Body of pancreas (tissue), 4 donors: Measurements from ENCODE around the gene CCDC66.

ENCODE experiments used
- POLR2A ChIP-seq, 3 donors: fragments of 450-650 bp; IDR thresholded peaks; one replicate each; pipeline ENCODE4 v1.6.1; 2016; ENCODE audit warnings: antibody characterized with exemption in 3 of 3, mild to moderate bottlenecking in 2 of 3
- TF ChIP-seq, protein P1 (sequence below), 7 experiments: fragments of 450-650 bp in 4 of 7; fragments of 200-600 bp in 3 of 7; sonication (generic) in 3 of 7; IDR thresholded peaks; one replicate each; pipeline ENCODE4 v1.5.1; 2016 to 2019; ENCODE audit warnings: antibody characterized with exemption in 7 of 7

DNA sequence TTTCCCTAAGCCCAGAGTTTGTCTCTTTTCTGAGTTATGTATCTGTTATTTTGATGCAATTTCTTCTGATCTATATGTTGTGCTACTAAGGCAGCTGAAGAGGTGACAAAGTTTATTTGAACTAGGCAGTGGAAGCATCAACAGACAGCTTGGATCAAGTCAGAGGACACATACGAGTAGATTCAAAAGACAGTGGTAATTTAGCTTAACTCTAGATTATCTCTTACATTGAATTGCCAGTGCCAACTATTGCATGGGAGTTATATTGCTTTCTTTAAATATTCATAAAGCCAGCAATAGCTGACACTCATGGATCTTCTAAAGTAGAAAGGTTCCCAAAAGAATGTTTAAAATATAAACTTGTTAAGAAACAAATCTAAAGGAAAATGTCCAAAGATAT is 37.3 kb upstream of the CCDC66 start:
- TF ChIP-seq, protein P1, sequence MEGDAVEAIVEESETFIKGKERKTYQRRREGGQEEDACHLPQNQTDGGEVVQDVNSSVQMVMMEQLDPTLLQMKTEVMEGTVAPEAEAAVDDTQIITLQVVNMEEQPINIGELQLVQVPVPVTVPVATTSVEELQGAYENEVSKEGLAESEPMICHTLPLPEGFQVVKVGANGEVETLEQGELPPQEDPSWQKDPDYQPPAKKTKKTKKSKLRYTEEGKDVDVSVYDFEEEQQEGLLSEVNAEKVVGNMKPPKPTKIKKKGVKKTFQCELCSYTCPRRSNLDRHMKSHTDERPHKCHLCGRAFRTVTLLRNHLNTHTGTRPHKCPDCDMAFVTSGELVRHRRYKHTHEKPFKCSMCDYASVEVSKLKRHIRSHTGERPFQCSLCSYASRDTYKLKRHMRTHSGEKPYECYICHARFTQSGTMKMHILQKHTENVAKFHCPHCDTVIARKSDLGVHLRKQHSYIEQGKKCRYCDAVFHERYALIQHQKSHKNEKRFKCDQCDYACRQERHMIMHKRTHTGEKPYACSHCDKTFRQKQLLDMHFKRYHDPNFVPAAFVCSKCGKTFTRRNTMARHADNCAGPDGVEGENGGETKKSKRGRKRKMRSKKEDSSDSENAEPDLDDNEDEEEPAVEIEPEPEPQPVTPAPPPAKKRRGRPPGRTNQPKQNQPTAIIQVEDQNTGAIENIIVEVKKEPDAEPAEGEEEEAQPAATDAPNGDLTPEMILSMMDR (IDR thresholded peaks at IDR 0.05) = no peak
- TF ChIP-seq POLR2A (IDR thresholded peaks at IDR 0.05) = no peak
